Left ventricle myocardium inferior (tissue), 1 donor: Measurements from ENCODE around the gene EMX1. TPM values are rescaled to one million over a fixed set of nuclear protein-coding genes. Genes with fewer than 3 reads are reported as not detected.

Experiments
- DNase-seq: peaks from one replicate; pipeline ENCODE4 v3.0.0-alpha.2; 2020
- H3K27ac ChIP-seq: fragments of 200-600 bp; replicated peaks from 2 replicates; pipeline ENCODE4 v1.8.0; 2021
- H3K27me3 ChIP-seq: fragments of 200-600 bp; 2 replicates; pipeline ENCODE4 v1.8.0; 2021; ENCODE audit warnings: low read depth
- H3K36me3 ChIP-seq: fragments of 200-600 bp; 2 replicates; pipeline ENCODE4 v1.8.0; 2021
- H3K4me1 ChIP-seq: fragments of 200-600 bp; 2 replicates; pipeline ENCODE4 v1.8.0; 2021
- H3K4me3 ChIP-seq: fragments of 200-600 bp; 2 replicates; pipeline ENCODE4 v1.8.0; 2021; ENCODE audit warnings: mild to moderate bottlenecking, moderate library complexity
- H3K9me3 ChIP-seq: fragments of 200-600 bp; replicated peaks from 2 replicates; pipeline ENCODE4 v1.8.0; 2021
- CTCF ChIP-seq: fragments of 200-600 bp; IDR thresholded peaks from 2 replicates; pipeline ENCODE4 v1.8.0; 2021; ENCODE audit warnings: antibody characterized with exemption, mild to moderate bottlenecking, borderline replicate concordance
- intact Hi-C: fragments of 100-400 bp; cut with micrococcal nuclease; formaldehyde crosslinking; loops from one replicate; pipeline ENCODE4 v1.11.0; 2022
- long read RNA-seq: library from polyadenylated mRNA; unstranded; transcript quantifications from one replicate; pipeline ENCODE4 v2.0.0, GENCODE V29; 2021
- total RNA-seq: library from RNA; stranded (reverse); fragmentation: NEBNext Ultra II Directional; extraction: Animal tissue kit (Norgen Biotek cat#: 25700); gene quantifications from one replicate; pipeline ENCODE4 v1.2.1, GENCODE V29; 2021
- donor health status: DM: no; HTN: yes; CAD: no; lungs with severe emphysema.

Gene EMX1
- total RNA-seq, result not detected
- long read RNA-seq, result 0 reads

GRCh38 chr2:72917138-72917876, at the start of gene EMX1:
Gene EMX1 (plus strand): TSS chr2:72917519. CDS start chr2:72917853, 334 bp downstream.
- Histone ChIP-seq H3K36me3 (no peaks in the 10 kb centered on the region), H3K9me3 (no peaks in the 10 kb centered on the region), H3K27me3 (peaks cover 100% of the 10 kb centered on the region), H3K27ac (no peak within 1 kb of the TSS), H3K4me3 (peak within 1 kb of the TSS; percentile 61), H3K4me1 (peaks cover 58% of the 10 kb centered on the region)
- TF ChIP-seq CTCF, result no peak
- intact Hi-C loops, result no loop called here
- no peak for DNase-seq

GRCh38 chr2:72871060-72871459, 46.3 kb upstream of the EMX1 start:
- intact Hi-C loops, result no loop called here
- no peak for TF ChIP-seq CTCF
- no peak for DNase-seq
- Histone ChIP-seq H3K4me3 (no peak overlapping the region), H3K9me3 (peaks cover 11% of the 10 kb centered on the region), H3K4me1 (no peaks in the 10 kb centered on the region), H3K27ac (no peak overlapping the region), H3K36me3 (no peaks in the 10 kb centered on the region), H3K27me3 (peaks cover 13% of the 10 kb centered on the region)

DNA sequence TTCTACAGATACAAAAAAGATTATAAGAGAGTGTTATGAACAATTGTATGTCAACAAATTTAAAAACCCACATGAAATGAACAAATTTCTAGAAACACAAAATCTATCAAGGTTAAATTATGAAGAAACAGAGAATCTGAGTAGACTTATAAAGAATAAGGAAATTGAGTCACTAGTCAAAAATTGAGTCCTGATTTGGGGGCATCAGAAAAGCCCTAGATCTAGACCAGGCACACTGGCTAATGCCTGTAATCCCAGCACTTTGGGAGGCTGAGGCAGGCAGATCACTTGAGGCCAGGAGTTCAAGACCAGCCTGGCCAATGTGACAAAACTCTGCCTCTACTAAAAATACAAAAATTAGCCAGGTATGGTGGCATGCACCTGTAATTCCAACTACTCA, 45.4 kb upstream of the EMX1 start:
- intact Hi-C loops, result no loop called here
- H3K9me3 ChIP-seq, result peaks cover 11% of the 10 kb centered on the region
- H3K4me1 ChIP-seq, result no peaks in the 10 kb centered on the region
- peaks cover 13% of the 10 kb centered on the region for H3K27me3 ChIP-seq
- H3K27ac ChIP-seq, result no peak overlapping the region
- TF ChIP-seq CTCF, result no peak
- H3K4me3 ChIP-seq, result no peak overlapping the region
- DNase-seq, result no peak
- H3K36me3 ChIP-seq, result no peaks in the 10 kb centered on the region

GRCh38 chr2:72883356-72883962, 33.9 kb upstream of the EMX1 start:
- TF ChIP-seq CTCF, result no peak
- Histone ChIP-seq H3K27me3 (peaks cover 10% of the 10 kb centered on the region), H3K4me1 (peaks cover 22% of the 10 kb centered on the region), H3K27ac (no peak overlapping the region), H3K4me3 (no peak overlapping the region), H3K36me3 (no peaks in the 10 kb centered on the region), H3K9me3 (no peaks in the 10 kb centered on the region)
- intact Hi-C loops, result no loop called here
- no peak for DNase-seq

DNA sequence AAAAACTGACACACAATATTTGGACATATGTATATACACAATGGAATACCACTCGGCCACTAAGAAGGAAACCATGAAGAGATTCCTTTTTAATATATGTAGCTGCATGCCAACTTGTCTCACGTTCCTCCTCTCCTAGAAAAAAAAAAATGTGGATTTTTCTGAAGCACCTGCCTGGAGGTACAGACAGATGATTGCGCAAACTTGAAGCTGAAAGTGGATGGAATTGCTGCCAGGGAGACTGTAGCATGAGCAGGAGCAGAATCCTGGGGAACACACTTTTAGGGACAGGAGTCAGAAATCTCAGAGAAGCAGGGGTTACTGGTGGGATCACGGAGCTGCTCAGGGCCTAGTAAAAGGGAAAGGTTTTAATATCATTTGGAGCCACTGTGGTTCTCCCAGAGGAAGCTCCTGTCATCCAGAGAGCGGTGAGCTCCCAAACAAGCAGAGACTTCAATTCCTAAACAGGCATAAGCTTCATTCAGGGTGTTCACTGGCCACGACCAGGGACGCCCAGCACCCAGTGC, 30.8 kb upstream of the EMX1 start:
- peaks cover 14% of the 10 kb centered on the region for H3K36me3 ChIP-seq
- H3K9me3 ChIP-seq, result no peaks in the 10 kb centered on the region
- DNase-seq, result no peak
- peak overlapping the region; percentile 93 for H3K27ac ChIP-seq
- intact Hi-C loops, result no loop called here
- peak overlapping the region; percentile 83 for H3K4me3 ChIP-seq
- no peaks in the 10 kb centered on the region for H3K27me3 ChIP-seq
- TF ChIP-seq CTCF, result no peak
- peaks cover 39% of the 10 kb centered on the region for H3K4me1 ChIP-seq
